GM23338 (cell line): Measurements from ENCODE around the gene CYP46A1.
"Not testable (repeated sequence)": the region's sequence is repeated elsewhere in the genome, so short reads cannot be mapped to it uniquely, and the experiment has no call there.

Source experiments
- CREB1 ChIP-seq: fragments of 250-450 bp; sonication (Bioruptor Pico); IDR thresholded peaks from 2 replicates; pipeline ENCODE4 v1.5.0; 2020; ENCODE audit warnings: low read depth, mild to moderate bottlenecking, moderate library complexity
- CTCF ChIP-seq, 2 experiments: fragments of 200-600 bp in 1 of 2; sonication (generic) in 1 of 2; conservative IDR thresholded peaks; 2 replicates each; pipeline versions ENCODE4 v1.5.1 to v1.6.1; 2016 to 2017; ENCODE audit warnings: antibody characterized with exemption in 2 of 2, low read depth in 2 of 2, mild to moderate bottlenecking in 2 of 2, moderate library complexity in 1 of 2
- ETS1 ChIP-seq: IDR thresholded peaks from 2 replicates; pipeline ENCODE4 v1.6.1; 2016; ENCODE audit warnings: antibody characterized with exemption
- EZH2phosphoT487 ChIP-seq: fragments of 200-600 bp; sonication (generic); IDR thresholded peaks from one replicate; pipeline ENCODE4 v1.8.1; 2018; ENCODE audit warnings: antibody characterized with exemption; ENCODE audit not compliant: unreplicated experiment
- POLR2AphosphoS5 ChIP-seq: IDR thresholded peaks from 2 replicates; pipeline ENCODE4 v1.6.1; 2016; ENCODE audit warnings: antibody characterized with exemption, low read depth
- ZNF114 ChIP-seq: fragments of 250-450 bp; sonication (Bioruptor Pico); IDR thresholded peaks from 2 replicates; pipeline ENCODE4 v1.5.0; 2020; ENCODE audit warnings: mild to moderate bottlenecking, moderate library complexity
- TF ChIP-seq, protein P1 (sequence below): IDR thresholded peaks from one replicate; pipeline ENCODE4 v1.6.1; 2018; ENCODE audit warnings: antibody characterized with exemption; ENCODE audit not compliant: unreplicated experiment

- TF ChIP-seq ETS1; CREB1 (CRISPR knock-in tag); CTCF (conservative IDR thresholded peaks at IDR 0.05; ENCODE audit: low read depth in 2 of 2); ZNF114 (CRISPR knock-in tag); POLR2AphosphoS5; EZH2phosphoT487: not testable (repeated sequence)
- TF ChIP-seq, protein P1, sequence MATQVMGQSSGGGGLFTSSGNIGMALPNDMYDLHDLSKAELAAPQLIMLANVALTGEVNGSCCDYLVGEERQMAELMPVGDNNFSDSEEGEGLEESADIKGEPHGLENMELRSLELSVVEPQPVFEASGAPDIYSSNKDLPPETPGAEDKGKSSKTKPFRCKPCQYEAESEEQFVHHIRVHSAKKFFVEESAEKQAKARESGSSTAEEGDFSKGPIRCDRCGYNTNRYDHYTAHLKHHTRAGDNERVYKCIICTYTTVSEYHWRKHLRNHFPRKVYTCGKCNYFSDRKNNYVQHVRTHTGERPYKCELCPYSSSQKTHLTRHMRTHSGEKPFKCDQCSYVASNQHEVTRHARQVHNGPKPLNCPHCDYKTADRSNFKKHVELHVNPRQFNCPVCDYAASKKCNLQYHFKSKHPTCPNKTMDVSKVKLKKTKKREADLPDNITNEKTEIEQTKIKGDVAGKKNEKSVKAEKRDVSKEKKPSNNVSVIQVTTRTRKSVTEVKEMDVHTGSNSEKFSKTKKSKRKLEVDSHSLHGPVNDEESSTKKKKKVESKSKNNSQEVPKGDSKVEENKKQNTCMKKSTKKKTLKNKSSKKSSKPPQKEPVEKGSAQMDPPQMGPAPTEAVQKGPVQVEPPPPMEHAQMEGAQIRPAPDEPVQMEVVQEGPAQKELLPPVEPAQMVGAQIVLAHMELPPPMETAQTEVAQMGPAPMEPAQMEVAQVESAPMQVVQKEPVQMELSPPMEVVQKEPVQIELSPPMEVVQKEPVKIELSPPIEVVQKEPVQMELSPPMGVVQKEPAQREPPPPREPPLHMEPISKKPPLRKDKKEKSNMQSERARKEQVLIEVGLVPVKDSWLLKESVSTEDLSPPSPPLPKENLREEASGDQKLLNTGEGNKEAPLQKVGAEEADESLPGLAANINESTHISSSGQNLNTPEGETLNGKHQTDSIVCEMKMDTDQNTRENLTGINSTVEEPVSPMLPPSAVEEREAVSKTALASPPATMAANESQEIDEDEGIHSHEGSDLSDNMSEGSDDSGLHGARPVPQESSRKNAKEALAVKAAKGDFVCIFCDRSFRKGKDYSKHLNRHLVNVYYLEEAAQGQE, result not testable (repeated sequence)
Measured at GRCh38 chr14:99661206-99661605, 22.9 kb upstream of the CYP46A1 start.
